CD4-positive, alpha-beta T cell treated with Interleukin-4 for 1 hour (primary cell): Measurements from ENCODE around the gene SPOCD1.

Experiments used
- DNase-seq, 2 donors: peaks; one replicate each; pipeline ENCODE4 v3.0.0-alpha.2; 2020 to 2022

Gene SPOCD1

DNA sequence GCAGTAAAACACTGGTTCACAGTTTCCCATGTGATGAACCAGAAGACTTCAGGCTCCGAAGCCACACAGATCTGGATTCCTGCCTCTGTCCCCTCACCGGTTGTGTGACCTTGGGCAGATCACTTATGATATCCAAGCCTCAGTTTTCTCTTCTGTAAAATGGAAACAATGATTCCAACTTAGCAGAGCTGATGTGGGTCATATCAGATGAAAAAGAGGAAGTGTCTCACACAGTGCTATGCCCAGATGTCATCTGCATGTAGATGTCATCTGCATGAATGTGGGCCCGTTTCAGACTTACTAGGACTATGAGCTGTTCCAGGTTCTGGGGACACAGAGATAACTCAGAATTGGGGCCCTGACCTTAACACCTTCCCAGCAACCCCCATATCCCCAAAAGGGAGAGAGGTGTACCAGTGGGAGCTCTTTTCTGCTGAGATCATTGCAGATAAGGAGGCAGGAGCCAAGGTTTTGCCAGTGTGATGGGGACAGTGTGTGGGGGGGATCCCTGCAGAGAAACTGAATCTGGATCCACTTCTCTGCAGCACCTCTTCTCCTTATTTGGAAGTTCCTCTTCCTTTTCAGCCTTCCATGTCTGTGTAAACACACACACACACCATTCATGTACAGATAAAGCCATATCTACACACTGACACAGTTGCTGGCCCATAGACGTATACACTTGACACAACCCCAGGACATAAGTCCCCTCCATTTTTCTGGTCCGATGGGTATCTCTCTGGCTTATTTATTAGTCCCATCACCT, 46.7 kb downstream of the SPOCD1 start:
- no peak for DNase-seq

DNA sequence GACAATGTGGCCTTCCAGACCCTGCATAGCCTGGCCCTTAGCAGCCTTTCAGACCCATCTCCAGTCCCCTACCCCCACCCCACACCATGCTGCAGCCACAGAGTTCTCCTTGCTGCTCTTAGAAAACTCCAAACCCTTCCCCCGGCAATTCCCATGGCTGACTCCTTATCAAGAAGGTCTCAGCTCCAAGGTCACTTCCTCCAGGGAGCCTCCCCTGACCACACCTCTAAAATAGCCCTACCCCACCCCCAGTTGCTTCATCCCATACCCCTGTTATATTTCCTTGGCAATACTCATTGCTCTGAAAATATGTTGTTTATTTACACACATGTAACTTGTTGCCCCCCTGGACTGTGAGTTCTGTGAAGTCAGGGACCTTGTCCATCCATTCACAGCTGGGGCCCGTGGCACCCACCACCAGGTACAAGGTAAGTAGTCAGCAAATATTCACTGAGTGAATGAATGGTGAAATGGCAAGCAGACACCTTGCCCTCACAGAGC, 47.4 kb downstream of the SPOCD1 start:
- no peak for DNase-seq

DNA sequence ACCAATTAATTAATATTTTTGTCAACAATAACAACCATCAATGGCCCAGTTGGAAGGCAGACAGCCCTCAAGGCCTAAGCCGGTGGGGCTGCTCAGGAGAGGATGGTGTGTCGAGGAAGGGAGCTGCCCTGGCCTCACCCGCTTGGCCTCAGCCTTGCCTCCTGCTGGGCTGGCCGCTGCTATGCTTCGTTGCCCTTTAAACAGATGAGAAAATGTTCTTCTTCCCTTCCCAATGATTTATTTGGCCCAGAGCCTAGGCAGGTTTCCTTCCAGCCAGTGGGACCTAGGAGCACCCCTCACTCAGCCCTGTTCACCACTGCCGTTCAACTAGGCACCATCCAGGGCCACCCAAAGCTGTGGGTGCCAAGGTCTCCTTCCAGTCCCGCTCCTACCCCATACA, 48.6 kb downstream of the SPOCD1 start:
- no peak for DNase-seq

DNA sequence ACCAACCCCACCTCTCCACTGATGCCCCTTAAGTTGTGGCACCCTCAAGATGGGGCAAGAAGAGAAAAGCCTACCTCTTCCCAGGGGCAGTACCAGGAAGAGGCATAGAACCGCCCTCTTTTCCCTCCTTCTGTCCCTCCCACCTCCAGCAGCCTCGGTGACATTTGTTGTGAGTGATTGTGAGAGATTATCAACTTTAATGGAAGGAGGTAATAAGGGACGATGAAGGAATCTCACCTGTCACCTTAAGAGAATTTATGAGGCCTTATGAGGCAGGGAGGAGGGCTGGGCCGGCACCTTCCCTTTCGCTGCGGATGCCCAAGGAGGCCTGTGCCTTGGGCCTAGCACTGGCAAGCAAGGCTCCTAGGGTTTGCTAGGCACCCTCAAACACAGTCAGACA, 50.3 kb downstream of the SPOCD1 start:
- DNase-seq = no peak

DNA sequence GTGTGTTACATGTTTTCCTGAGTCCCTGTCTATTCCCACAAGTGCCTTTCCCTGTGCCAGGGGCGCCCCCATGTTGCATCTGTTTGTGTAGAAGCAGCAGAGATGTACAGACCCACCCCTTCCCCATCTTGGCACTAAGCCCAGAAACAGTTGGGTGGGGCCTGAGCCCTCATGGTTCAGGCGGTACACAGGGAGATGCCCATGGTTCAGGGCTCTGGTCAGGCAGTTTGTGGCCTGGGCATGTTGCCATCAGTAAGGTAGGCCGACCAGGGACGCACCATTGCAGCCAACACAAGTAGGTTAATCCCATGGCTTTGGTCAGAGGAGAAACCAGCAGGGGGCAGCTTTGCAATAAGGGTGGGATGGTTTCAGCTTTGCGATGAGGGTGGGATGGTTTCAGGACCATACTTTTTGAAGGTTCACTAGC, 50.8 kb downstream of the SPOCD1 start:
- no peak for DNase-seq

DNA sequence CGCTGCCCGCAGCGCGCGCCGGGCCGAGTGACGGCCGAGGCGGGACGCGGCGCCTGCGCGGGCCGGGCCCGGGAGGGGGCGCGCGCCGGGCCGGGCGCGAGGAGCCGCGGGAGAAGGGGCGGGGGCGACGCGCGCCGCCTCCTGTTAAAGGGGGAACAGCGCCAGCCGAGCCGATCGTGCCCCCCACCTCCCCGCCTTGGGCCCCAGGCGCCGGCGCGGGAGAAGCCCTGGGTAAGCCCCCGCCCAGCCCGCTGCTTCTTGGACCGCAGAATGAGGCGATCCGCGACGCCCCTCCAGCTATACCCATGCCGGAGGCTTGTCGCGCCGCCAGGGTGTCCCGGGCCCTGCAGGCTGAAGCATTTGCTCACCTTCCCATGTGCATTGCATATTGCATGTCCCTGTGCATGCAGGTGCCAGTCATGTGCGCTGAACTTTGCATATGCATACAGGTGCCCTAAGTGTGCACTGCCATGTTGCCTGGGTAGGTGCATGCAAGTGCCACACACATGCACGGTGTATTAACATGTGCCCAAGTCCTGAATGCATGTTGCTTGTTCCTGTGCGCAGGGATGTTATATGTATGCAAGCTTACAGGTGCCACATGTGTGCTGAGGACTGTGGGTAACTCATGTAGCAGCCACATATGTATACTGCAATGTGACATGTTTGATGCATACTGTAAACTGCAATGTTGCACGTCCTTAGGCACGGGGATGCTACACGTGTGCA, 51.3 kb downstream of the SPOCD1 start, which contains the start of gene ADGRB2:
TSS of gene ADGRB2 (minus strand) at position 29 of the 729 bp plus-strand sequence. CDS start 7,119 bp downstream, outside the sequence.
- peak in 1 of 2 donors; percentile 20 for DNase-seq

DNA sequence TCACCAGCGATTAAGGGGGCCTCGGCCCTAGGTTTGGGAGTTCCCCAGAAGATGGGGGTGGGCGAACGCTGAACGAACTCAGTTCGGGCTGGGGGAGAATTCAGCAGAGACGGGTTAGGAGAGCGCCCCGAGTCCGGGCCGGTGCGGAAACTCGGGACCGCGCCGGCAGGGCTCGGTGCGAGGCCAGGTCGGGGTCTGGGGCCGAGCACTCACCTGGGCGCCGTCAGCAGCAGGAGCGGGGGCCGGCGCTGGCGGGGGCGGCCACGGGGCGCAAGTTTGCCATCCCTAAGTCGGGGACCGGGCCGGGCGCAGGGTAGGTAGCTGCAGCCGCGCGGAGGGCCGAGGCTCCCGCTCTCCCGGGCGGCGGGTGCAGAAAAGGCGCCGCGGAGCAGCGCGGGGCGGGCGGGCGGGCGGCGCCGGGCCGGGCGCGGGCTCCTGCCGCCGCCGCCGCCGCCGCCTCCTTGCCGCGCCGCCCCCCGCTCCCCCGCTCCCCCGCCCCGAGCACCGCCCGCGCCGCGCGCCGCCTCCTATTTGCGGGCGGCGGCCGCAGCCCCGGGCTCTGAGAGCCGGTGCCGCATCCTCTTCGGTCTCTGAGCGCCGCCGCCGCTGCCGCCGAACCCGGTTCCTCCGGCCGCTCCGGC, 52.0 kb downstream of the SPOCD1 start:
- DNase-seq = no peak

DNA sequence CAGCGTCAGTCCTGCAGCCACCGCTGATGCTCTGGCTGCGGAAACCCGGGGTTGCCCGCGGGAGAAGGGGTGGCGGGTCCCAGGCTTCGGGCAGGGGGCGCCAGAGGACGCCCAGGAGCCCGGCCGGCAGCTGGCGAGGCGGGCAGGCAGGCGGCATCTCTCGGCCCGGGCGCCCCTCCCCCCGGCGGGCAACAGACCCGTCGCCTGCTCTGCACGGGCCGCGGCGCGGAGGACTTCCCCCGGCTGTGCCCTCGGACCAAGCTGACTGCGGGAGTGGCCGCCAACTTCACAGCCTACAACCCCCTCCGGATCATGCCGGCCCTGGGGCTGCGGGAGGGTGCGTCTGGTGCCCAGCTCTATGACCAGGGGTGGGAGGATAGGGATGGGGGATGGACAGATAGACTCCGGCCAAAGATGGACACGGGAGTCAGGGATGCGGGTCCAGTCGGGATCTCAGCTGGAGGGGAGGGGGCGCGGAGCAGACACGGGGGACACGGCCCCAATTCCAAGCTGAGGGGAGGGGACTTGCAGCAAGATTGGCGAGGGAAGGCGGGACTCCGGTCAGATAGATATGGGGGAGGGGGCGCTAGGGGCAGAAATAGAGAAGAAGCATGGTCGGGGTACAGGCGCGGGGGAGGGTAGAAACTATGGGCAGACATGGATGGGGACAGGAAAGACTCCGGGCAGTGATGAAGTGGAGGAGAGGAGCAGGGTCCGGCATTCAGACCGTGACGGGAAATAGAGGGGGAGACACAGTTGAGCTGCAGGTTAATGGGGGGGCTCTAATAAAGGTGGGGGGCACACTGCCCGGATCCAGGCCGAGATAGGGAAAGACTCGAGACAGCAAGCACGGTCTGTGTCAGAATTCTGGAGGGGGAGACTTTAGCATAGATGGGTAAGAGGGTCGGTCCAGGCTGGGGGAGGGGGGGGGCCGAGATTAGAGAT, 52.8 kb downstream of the SPOCD1 start:
- peak; percentile 72 to 73 for DNase-seq

DNA sequence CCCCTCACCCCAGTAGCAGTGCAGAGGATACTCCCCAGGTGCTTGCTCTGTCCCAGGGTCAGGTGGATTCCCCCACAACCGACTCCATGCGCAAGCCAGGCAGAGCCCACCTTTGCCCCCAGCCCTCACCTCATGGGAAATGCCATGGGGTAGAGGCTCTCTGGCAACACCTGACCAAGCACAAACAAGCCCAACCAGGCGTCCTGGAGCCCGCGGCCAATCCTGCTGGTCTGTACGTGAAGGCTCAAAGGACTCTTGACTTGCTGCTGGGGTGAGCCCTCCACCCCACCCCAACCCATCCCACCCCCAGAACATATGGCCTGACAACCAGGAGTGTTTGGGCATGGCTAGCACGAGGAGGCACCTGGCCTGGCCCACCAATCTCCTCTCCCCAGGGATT, 53.5 kb downstream of the SPOCD1 start:
- no peak for DNase-seq

DNA sequence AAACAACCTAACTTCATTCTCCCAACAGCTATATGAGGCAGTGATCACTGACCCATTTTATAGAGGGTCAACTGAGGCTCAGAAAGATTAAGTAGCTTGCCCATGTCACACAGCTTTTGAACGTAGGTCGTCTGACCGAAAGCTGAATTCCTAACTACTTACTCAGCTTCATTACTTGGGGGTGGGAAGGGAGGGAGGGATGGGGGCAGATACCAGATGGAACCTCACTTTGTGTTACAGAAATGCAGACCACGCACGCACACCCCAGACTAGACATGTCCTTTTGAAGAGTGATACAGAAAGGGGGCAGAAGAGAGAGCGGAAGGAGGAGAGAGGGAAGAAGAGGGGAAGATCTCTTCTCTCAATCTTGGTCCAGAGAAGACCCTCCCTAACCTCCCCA, 53.9 kb downstream of the SPOCD1 start:
- DNase-seq = no peak

DNA sequence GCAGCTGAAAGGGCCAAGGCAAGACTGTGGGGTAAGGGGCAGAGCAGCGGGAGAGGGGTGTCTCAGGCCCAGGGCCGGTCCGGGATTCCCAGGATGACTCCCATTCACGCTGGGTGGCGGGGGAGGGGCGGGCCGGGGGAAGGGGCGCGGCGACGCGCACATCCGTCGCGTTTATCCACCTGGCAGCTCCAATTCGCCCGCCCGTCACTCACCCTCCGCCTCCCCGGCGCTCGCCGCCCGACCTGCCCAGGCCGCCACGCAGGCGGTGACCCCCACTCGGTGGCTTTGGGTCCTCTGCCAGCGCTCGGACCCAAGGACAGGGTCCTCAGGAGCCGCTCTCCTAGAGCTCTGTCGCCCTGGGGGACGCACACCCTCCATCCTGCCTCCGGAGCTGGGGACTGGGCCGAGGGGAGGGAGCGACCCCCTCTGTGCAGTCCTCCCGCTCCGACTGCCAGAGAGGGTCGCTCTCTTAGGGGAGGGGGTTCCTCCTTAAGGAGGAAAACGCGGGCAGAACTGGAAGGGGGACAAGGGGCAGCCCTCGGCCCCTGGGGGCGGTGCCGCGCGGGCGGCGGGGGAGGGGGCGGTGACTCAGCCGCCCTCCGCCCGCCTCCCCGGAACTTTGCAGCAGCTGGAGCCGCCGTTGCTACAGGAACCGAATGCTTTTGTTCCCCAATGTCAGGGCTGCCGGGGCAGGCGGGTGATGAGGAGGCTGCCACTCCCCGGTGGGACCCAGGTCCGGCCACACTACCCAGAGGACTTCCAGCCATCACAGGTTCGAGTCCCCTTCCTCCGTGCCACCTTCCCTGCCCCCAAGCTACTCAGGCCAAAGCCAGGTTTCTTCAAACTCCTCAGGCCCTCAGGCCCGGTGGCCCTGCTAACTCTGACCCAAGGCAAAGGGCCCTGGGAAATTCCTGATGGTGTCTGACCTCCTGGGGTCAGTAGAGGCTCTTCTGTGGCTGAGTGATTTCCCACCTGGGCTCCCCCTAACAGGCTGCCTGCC, 55.1 kb downstream of the SPOCD1 start:
- peak; percentile 75 to 81 for DNase-seq

DNA sequence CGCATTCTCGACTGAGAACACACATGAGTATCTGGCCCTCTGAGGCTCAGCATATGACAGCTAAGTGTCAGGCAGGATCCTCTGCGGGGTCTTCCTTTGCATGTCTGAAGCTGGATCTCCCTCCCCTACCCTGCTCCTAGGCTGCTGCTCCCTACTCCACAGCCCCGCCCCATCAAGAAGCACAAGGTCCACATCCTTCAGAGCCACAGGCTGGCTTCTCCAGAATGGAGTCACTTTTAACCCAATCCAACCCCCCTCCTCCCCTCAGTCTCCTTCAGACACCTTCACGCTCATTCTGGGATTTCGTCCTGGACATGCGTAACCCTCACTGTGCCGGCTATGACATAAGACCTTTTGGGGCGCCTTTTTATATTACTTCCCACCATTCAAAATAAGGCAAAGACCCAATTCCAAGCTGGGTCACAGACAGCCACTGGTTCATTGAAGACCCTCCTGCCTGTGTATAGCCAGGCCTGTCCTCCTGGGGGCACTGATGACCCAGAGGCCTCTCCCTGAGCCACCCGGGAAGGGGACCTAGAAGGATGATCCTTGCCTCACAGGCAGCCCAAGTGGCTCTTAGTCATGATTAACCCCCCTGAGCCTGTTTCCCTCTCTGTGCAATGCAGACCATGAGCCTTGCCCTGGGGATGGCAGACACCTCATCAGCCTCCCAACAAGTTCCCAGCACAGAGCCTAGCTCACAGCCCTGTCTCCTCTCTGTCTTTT, 56.4 kb downstream of the SPOCD1 start:
- DNase-seq = no peak

DNA sequence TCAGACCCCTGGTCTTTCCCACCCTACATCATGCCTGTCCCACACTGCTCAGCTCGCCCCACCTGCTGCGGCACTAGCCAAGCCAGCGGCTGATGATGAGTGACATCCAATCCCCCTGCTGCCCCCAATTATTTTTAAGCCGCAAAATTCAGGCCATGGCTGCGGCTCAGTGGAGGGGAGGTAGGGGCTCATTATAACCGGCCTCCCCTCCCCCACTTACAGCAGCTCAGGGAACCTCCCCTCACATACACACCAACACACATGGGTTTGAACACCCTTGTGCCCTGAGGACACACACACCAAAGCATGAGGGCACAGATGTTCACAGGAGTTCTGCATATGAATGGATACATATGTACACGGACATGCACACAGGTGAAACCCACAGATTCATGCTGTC, 57.0 kb downstream of the SPOCD1 start:
- no peak for DNase-seq

DNA sequence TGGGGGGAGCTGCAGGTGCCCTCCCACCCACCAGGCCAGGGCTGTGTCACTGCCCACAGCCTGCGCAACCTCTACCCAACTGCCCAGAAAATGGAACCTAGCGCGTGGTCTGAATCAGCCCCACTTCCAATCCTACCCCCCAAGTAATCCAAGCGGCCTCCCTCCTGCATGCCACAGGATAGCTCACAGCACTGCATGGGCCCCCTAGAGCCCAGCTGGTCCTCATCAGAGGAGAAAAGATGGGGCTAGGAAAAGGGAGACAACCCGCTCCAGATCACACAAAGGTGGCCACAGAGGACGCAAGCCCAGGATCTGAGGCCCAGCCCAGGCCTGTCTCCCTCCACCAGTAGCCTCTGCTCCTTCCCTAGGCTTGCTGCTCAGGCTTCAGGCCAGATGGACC, 57.8 kb downstream of the SPOCD1 start:
- DNase-seq = no peak

DNA sequence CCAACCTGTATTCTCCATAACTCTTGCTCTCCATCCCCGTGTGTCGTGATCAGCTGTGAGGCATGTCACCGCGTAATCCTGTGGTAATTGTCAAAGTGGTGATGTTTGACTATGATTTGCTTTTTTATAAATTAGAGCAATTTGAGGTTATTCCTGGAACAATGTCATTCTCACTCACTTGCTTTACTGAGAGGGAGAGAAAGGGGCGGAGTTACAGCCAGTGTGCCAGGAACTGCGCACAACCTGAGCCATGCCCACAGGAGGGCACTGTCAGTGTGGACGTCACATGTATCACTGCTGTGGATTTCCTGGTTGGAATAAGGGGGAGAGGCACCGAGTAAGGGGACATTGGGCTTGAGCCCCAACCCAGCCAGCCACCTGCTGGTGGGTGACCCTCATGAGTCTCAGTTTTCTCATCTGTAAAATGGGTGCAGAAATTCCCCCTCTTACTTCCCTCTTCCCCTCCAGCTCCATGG, 58.6 kb downstream of the SPOCD1 start:
- DNase-seq = no peak

DNA sequence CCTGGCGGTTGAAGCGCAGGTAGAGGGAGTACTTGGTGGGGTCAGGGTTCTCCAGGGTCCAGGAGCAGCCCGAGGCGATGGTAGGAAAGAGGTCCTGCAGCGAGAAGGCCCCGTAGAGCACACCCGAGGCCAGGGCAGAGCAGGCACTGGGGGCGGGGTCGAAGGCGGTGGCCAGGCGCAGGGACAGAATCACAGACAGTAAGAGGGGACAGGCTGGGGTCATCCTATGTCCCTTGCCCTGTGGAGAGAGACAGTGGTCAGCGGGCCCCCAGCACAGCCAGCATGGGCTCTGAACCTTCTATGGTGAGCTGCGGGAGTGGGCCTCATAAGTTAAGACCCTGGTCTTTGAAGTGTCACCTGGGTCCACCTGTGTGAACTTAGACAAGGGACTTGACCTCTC, 59.2 kb downstream of the SPOCD1 start:
- no peak for DNase-seq

DNA sequence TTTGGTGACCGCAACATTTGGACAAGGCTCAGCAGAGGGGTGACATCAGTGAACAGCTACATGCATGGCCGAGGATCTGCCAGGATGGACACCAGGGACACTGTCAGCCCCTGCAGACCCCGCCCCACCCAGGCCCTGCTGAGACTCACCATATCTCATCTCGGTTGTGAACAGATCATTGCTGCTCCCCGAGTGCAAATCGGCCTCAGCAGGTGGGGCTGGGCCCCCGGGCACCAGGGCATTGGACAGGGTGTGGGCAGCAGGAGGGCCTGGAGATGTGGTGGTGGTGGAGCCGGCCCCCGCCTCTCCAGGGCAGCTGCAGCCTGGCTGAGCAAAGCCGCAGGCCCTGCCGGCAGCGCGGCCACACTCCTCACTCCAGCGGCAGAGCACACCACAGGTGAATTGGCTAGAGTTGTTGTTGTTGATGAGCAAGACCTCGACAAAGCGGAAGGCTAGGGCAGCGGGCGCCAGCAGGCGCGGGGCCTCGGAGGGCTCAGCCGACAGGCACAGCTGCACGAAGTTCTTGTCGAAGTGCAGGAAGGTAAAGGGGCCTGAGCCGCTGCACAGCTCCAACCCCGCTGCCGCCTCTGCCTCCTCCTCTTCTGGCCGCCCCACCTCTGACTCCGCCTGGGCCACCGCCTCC, 59.9 kb downstream of the SPOCD1 start:
- DNase-seq = no peak

DNA sequence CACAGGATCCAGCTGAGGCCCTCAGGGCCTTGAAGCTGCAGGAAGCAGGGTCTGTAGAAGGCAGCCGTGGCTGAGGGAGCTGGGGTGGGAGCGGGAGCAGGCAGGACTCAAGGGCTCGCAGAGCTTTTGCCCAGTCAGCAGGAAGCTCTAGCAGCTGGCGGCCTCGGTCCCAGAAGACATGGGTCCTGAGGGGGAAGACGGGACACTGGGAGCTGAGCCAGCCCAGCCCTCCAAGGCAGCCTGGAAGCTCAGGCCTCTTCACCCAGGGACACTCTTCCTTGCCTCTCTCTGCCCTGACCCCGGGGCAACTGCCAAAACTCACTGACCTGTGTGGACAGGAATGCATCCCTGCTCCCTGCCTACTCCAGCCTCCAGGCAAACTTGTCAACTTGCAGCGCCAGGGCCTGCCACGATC, 60.6 kb downstream of the SPOCD1 start:
- DNase-seq = no peak

DNA sequence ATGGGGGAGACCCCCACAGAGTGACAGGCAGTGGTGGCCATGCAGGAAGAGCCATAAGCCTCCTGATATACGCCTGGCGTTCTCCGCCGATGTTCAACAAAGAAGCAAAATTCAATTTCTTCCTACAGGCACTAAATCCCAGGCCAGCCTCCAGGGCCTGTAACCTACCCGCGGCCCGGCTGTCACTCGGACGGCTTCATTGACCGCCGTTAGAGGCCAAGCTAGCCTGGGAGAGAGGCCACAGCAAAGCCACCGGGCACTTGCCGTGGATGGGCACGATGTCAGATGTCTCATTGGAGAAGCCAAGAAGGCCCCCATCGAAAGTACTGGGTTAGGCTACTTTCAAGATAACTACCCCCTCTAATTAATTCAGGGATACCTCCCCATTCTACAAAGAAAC, 61.4 kb downstream of the SPOCD1 start:
- DNase-seq = no peak
